HepG2 (cell line): ENCODE data around the gene RAD9A. TPM values are rescaled to one million over a fixed set of nuclear protein-coding genes. Genes with fewer than 3 reads are reported as not detected.

Experiments
- CHD4 ChIP-seq: fragments of 200-600 bp; sonication (generic); IDR thresholded peaks from 2 replicates; pipeline ENCODE4 v1.7.0; 2017; ENCODE audit warnings: mild to moderate bottlenecking, low read length, borderline replicate concordance
- DBP ChIP-seq: sonication (generic); formaldehyde crosslinking; IDR thresholded peaks from 2 replicates; pipeline ENCODE4 v1.4.0; 2020; ENCODE audit warnings: missing genetic modification reagents; ENCODE audit errors: not compliant biosample characterization
- ETV6 ChIP-seq: sonication (generic); formaldehyde crosslinking; conservative IDR thresholded peaks from 2 replicates; pipeline ENCODE4 v1.4.0; 2020; ENCODE audit warnings: missing genetic modification reagents
- GATAD2A ChIP-seq: IDR thresholded peaks from 2 replicates; pipeline ENCODE4 v1.6.1; 2016
- GMEB1 ChIP-seq: sonication (generic); formaldehyde crosslinking; IDR thresholded peaks from 2 replicates; pipeline ENCODE4 v1.5.1; 2020; ENCODE audit warnings: missing genetic modification reagents, mild to moderate bottlenecking, borderline replicate concordance
- KDM5A ChIP-seq: fragments of 200-600 bp; sonication (generic); IDR thresholded peaks from 2 replicates; pipeline ENCODE4 v1.7.0; 2018; ENCODE audit warnings: antibody characterized with exemption, mild to moderate bottlenecking, low read length, borderline replicate concordance
- KLF9 ChIP-seq: IDR thresholded peaks from 2 replicates; pipeline ENCODE4 v1.6.1; 2016; ENCODE audit warnings: low read depth
- KMT2A ChIP-seq: sonication (generic); formaldehyde crosslinking; IDR thresholded peaks from 2 replicates; pipeline ENCODE4 v1.4.0; 2020; ENCODE audit warnings: missing genetic modification reagents
- PRDM4 ChIP-seq: sonication (generic); formaldehyde crosslinking; IDR thresholded peaks from 2 replicates; pipeline ENCODE4 v1.9.0; 2021; ENCODE audit warnings: missing genetic modification reagents, borderline replicate concordance
- RFXAP ChIP-seq: sonication (generic); formaldehyde crosslinking; IDR thresholded peaks from 2 replicates; pipeline ENCODE4 v1.4.0; 2020; ENCODE audit warnings: missing genetic modification reagents, borderline replicate concordance
- SALL1 ChIP-seq: sonication (generic); formaldehyde crosslinking; IDR thresholded peaks from 2 replicates; pipeline ENCODE4 v1.8.0; 2022; ENCODE audit warnings: mild to moderate bottlenecking, missing genetic modification reagents
- SIN3B ChIP-seq: fragments of 150-350 bp; IDR thresholded peaks from 2 replicates; pipeline ENCODE4 v1.6.1; 2014; ENCODE audit warnings: low read length
- SNAPC5 ChIP-seq: sonication (generic); formaldehyde crosslinking; IDR thresholded peaks from 2 replicates; pipeline ENCODE4 v1.8.1; 2023; ENCODE audit warnings: mild to moderate bottlenecking, missing genetic modification reagents, borderline replicate concordance
- TBX2 ChIP-seq: sonication (generic); formaldehyde crosslinking; IDR thresholded peaks from 2 replicates; pipeline ENCODE4 v1.5.0; 2020; ENCODE audit warnings: missing genetic modification reagents, mild to moderate bottlenecking, borderline replicate concordance
- ZFP1 ChIP-seq: IDR thresholded peaks from 2 replicates; pipeline ENCODE4 v1.6.1; 2016
- ZFP36 ChIP-seq: fragments of 150-350 bp; IDR thresholded peaks from 2 replicates; pipeline ENCODE4 v1.6.1; 2018; ENCODE audit warnings: borderline replicate concordance, low read length, low read depth; ENCODE audit not compliant: partially characterized antibody
- ZFP41 ChIP-seq: sonication (generic); formaldehyde crosslinking; IDR thresholded peaks from 2 replicates; pipeline ENCODE4 v1.4.0; 2020; ENCODE audit warnings: mild to moderate bottlenecking, missing genetic modification reagents, borderline replicate concordance
- ZFYVE20 ChIP-seq: sonication (generic); formaldehyde crosslinking; IDR thresholded peaks from 2 replicates; pipeline ENCODE4 v1.8.0; 2023; ENCODE audit warnings: low read depth, mild to moderate bottlenecking, moderate library complexity, missing genetic modification reagents, borderline replicate concordance
- ZNF17 ChIP-seq: sonication (generic); formaldehyde crosslinking; IDR thresholded peaks from 2 replicates; pipeline ENCODE4 v1.5.0; 2020; ENCODE audit warnings: mild to moderate bottlenecking, missing genetic modification reagents
- ZNF234 ChIP-seq: sonication (generic); formaldehyde crosslinking; conservative IDR thresholded peaks from 2 replicates; pipeline ENCODE4 v1.5.1; 2020; ENCODE audit warnings: mild to moderate bottlenecking, missing genetic modification reagents
- ZNF317 ChIP-seq: sonication (generic); formaldehyde crosslinking; IDR thresholded peaks from 2 replicates; pipeline ENCODE4 v1.5.0; 2020; ENCODE audit warnings: mild to moderate bottlenecking, missing genetic modification reagents
- ZNF543 ChIP-seq: sonication (generic); formaldehyde crosslinking; IDR thresholded peaks from 2 replicates; pipeline ENCODE4 v1.4.0; 2020; ENCODE audit warnings: mild to moderate bottlenecking, missing genetic modification reagents
- ZNF552 ChIP-seq: sonication (generic); formaldehyde crosslinking; IDR thresholded peaks from 2 replicates; pipeline ENCODE4 v1.9.0; 2022; ENCODE audit warnings: missing genetic modification reagents, mild to moderate bottlenecking, borderline replicate concordance
- ZNF589 ChIP-seq: sonication (generic); formaldehyde crosslinking; conservative IDR thresholded peaks from 2 replicates; pipeline ENCODE4 v1.8.0; 2022; ENCODE audit warnings: mild to moderate bottlenecking, moderate library complexity, missing genetic modification reagents
- ZNF672 ChIP-seq: sonication (generic); formaldehyde crosslinking; IDR thresholded peaks from 2 replicates; pipeline ENCODE4 v1.8.1; 2022; ENCODE audit warnings: missing genetic modification reagents
- polyA plus RNA-seq, 8 experiments: library from polyadenylated mRNA; depleted of rRNA in 3 of 8; stranded (reverse) in 7 of 8; unstranded in 1 of 8; fragments of >200 nt; fragmentation: Illumina TruSeq in 4 of 8; extraction: Trizol in 4 of 8; gene quantifications; 2 replicates each; pipeline versions ENCODE4 v1.2.1 to v1.2.3, GENCODE V29; 2011 to 2016; ENCODE audit warnings: low read depth in 4 of 8, missing spikeins in 1 of 8, mixed read lengths in 1 of 8; ENCODE audit not compliant: insufficient read depth in 1 of 8
- total RNA-seq, 5 experiments: library from RNA; depleted of rRNA; stranded (reverse); fragments of >200 nt; fragmentation: Illumina TruSeq; extraction: Trizol; gene quantifications; 2 replicates each; pipeline ENCODE4 v1.2.3, GENCODE V29; 2016; ENCODE audit warnings: low read depth in 1 of 5

The RAD9A gene
- total and polyA plus RNA-seq, 2 of the 13 experiments (the other 11 are each of a cell fraction or from before 2014, with no cell fraction given) = 10.1 to 15.7 TPM

GRCh38 chr11:67373648-67374570 is 17.9 kb upstream of the RAD9A start (continued):
- no peak for TF ChIP-seq GMEB1 (CRISPR knock-in tag)
- no peak for TF ChIP-seq PRDM4
- no peak for TF ChIP-seq DBP (CRISPR knock-in tag)
- no peak for TF ChIP-seq KDM5A
- TF ChIP-seq SIN3B = no peak
- TF ChIP-seq ZNF672 (CRISPR knock-in tag) = no peak
- no peak for TF ChIP-seq ZNF543 (CRISPR knock-in tag)
- no peak for TF ChIP-seq ZNF552
- TF ChIP-seq SALL1 (CRISPR knock-in tag) = 0 out of 2 replicates have a peak, but pooled peaks have one; percentile 46
- TF ChIP-seq ZFP36 = no peak
- no peak for TF ChIP-seq KLF9 (CRISPR knock-in tag)
- TF ChIP-seq KMT2A (CRISPR knock-in tag) = no peak
- TF ChIP-seq GATAD2A (CRISPR knock-in tag) = peak; percentile 69
- TF ChIP-seq RFXAP = no peak
- TF ChIP-seq ZNF234 (CRISPR knock-in tag) = no peak
- TF ChIP-seq SNAPC5 (CRISPR knock-in tag) = no peak
- peak; percentile 31; the same call in 1 of the 2 replicates for TF ChIP-seq TBX2 (CRISPR knock-in tag)
- no peak for TF ChIP-seq CHD4
- TF ChIP-seq ETV6 = no peak
- TF ChIP-seq ZFYVE20 = no peak
- TF ChIP-seq ZFP1 (CRISPR knock-in tag) = no peak
- no peak for TF ChIP-seq ZFP41 (CRISPR knock-in tag)
- TF ChIP-seq ZNF589 (CRISPR knock-in tag) = no peak
- TF ChIP-seq ZNF317 = no peak
- TF ChIP-seq ZNF17 (CRISPR knock-in tag) = no peak
